Activated CD4-positive, alpha-beta memory T cell treated with anti-CD3 and anti-CD28 coated beads, Interleukin-2, amount 10 ng/mL, durations not matched to agents 7 days and 5 days (primary cell): ENCODE results near the gene FAM200C. TPM values are rescaled to one million over a fixed set of nuclear protein-coding genes. Genes with fewer than 3 reads are reported as not detected.

Experiments used
- CTCF ChIA-PET: fragments of 350-600 bp; sonication (Branson Sonifier 250); formaldehyde crosslinking; loops from one replicate; lab custom pipeline; 2021; ENCODE audit warnings: antibody characterized with exemption, inconsistent platforms; lab: Charles Lee
- POLR2A ChIA-PET: fragments of 350-600 bp; sonication (Branson Sonifier 250); formaldehyde crosslinking; loops from one replicate; lab custom pipeline; 2021; ENCODE audit warnings: antibody characterized with exemption; lab: Charles Lee
- DNase-seq: peaks from one replicate; pipeline ENCODE4 v3.0.0-alpha.2; 2020
- H3K27ac Mint-ChIP-seq: one replicate; pipeline ENCODE4 v1.8.0; 2021; ENCODE audit warnings: mild to moderate bottlenecking, mixed read lengths
- H3K27me3 Mint-ChIP-seq: one replicate; pipeline ENCODE4 v1.8.0; 2021; ENCODE audit warnings: mixed read lengths
- H3K36me3 Mint-ChIP-seq: one replicate; pipeline ENCODE4 v1.8.0; 2021; ENCODE audit warnings: low read depth, mixed read lengths
- H3K4me1 Mint-ChIP-seq: one replicate; pipeline ENCODE4 v1.8.0; 2021; ENCODE audit warnings: mixed read lengths
- H3K4me3 Mint-ChIP-seq: one replicate; pipeline ENCODE4 v1.8.0; 2021; ENCODE audit warnings: mild to moderate bottlenecking, mixed read lengths
- H3K9me3 Mint-ChIP-seq: one replicate; pipeline ENCODE4 v1.8.0; 2021; ENCODE audit warnings: mixed read lengths
- total RNA-seq, 2 experiments: library from RNA; stranded (reverse); gene quantifications; one replicate each; pipeline ENCODE4 v1.2.3, GENCODE V29; 2021

FAM200C gene
- total RNA-seq, 2 experiments from 2014 or later = 0.95 to 1.0 TPM

DNA sequence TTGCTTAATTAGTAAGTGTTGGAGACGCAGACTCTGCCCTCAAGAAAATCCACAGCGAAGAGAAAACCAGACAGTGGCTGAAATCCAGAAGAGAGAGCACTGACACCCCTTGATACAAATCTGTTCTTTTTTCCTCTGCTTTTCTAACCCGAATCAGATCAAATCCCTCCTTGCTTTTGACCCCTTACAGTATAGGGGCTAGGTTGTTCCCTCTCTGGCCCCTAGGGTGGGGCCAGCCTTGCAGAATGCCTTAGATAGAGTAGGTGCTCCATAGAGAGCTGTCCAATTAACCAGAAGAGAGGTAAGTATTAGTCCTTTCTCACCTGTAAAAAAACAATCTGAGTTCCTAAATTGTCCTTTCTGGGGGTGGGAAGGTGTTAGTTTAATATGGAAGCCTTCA lies 39.5 kb downstream of the FAM200C start:
- Mint-ChIP-seq H3K27me3 (peaks cover 5% of the 10 kb centered on the region), H3K9me3 (no peaks in the 10 kb centered on the region), H3K4me1 (no peaks in the 10 kb centered on the region), H3K27ac (no peak overlapping the region), H3K4me3 (no peak overlapping the region), H3K36me3 (no peaks in the 10 kb centered on the region)
- CTCF ChIA-PET = interaction anchor here (0.5 to 0.9 kb wide), 2 partner anchors 15 to 845 kb away, joined by 3 to 4 read pairs; no protein-coding TSS in a partner anchor
- DNase-seq = no peak
- POLR2A ChIA-PET = interaction anchor here (1.3 kb wide), 1 partner anchor 59 kb away, joined by 3 read pairs; the partner anchor contains the start of gene SLU7

DNA sequence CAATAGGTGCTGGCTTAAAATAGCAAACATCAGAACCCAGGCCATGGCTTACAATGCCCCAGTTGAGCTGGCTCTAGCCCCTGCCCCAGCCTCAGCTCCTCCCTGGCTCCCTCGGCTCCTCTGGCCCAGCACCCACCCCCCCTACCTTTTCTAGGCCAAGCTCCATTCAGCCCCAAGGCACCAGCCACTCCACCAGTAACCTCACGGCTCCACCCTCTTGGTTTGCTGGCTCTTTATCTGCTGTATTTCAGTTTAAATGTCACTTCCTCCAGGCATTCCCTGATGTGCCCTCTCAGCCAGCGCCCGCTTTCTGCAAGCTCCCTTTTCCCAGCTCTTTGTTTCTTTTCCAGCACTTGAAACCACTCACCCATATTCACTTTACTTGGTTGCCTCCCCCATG lies 40.0 kb downstream of the FAM200C start:
- DNase-seq = no peak
- ChIA-PET POLR2A (interaction anchor here (1.3 kb wide), 1 partner anchor 59 kb away, joined by 3 read pairs; the partner anchor contains the start of gene SLU7), CTCF (interaction anchor here (0.5 to 0.9 kb wide), 2 partner anchors 14 to 844 kb away, joined by 3 to 4 read pairs; no protein-coding TSS in a partner anchor)
- no peaks in the 10 kb centered on the region for H3K4me1 Mint-ChIP-seq
- no peaks in the 10 kb centered on the region for H3K36me3 Mint-ChIP-seq
- H3K27me3 Mint-ChIP-seq = peaks cover 3% of the 10 kb centered on the region
- no peak overlapping the region for H3K4me3 Mint-ChIP-seq
- H3K9me3 Mint-ChIP-seq = no peaks in the 10 kb centered on the region
- no peak overlapping the region for H3K27ac Mint-ChIP-seq

DNA sequence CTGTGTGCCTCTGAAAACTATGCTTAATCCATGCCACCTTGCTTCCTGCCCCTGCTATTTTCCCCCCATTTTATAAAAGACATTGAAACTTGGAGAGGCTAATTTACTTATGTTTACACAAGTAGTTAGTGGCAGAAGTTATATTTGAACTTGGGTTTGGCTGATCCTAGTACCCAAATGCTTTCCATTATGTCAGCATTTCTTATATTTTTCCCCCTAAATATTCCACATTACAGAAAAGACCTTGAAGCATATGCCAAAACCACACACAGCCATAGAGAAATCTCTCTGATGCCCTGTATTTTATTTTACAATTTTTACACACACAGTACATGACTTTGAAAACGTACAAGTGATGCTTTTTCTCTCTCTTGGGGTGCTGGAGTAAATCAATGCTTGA lies 40.6 kb downstream of the FAM200C start:
- no peak for DNase-seq
- no peaks in the 10 kb centered on the region for H3K36me3 Mint-ChIP-seq
- H3K27ac Mint-ChIP-seq = no peak overlapping the region
- H3K4me3 Mint-ChIP-seq = no peak overlapping the region
- ChIA-PET POLR2A (no interaction called here), CTCF (interaction anchor here (0.9 kb wide), 1 partner anchor 14 kb away, joined by 3 read pairs; no protein-coding TSS in a partner anchor)
- peaks cover 3% of the 10 kb centered on the region for H3K27me3 Mint-ChIP-seq
- no peaks in the 10 kb centered on the region for H3K4me1 Mint-ChIP-seq
- H3K9me3 Mint-ChIP-seq = no peaks in the 10 kb centered on the region

DNA sequence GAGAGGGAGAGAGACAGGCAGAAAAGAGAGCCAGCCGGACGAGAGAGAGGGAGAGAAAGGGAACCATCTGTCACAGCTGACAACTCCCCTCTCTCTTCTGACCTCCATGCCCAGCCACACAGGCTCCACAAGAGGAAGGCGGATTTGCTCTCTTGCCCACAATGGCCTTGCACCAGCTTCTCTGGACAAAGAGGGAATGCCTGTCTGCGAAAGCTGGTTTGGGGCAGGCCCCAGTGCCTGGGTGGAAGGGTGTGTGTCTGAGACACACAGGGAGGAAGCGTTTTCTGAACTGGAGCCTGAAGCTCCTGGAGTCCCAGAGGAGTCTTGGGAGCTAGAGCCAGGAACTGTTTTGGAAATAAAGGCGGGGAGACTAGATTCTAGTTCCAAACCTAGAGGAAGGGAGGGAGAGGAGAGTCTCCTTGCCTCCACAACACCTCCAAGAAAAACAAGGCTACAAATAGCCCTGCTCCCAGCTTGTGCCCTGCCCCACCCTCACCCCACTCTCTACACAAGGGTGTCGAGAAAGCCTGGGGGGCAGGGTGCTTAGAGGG lies 41.9 kb downstream of the FAM200C start:
- POLR2A ChIA-PET = no interaction called here
- Mint-ChIP-seq H3K27me3 (peaks cover 3% of the 10 kb centered on the region), H3K4me3 (no peak overlapping the region), H3K9me3 (no peaks in the 10 kb centered on the region), H3K36me3 (no peaks in the 10 kb centered on the region), H3K4me1 (no peaks in the 10 kb centered on the region), H3K27ac (no peak overlapping the region)
- DNase-seq = no peak
- CTCF ChIA-PET = interaction anchor here (1.5 kb wide), 1 partner anchor 13 kb away, joined by 6 read pairs; no protein-coding TSS in a partner anchor

DNA sequence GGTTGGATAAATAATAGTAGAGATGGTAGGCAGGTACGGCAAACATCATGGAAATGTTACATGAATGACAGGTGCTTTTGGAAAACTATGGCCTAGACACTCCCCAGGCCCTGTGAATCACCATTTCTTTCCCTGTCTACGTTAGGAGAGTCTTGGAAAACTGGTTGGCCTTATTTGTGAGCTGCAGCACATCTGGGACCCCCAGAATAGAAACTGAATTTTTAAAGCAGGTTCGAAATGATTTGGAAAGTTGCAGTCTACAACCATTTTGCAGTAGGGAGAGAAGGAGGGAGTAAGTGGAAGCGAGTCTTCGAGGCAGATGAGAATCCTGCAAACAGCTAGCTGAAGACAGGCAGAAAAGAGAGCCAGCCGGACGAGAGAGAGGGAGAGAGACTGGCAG lies 42.5 kb downstream of the FAM200C start:
- Mint-ChIP-seq H3K9me3 (no peaks in the 10 kb centered on the region), H3K36me3 (no peaks in the 10 kb centered on the region), H3K27ac (no peak overlapping the region), H3K27me3 (peaks cover 3% of the 10 kb centered on the region), H3K4me1 (no peaks in the 10 kb centered on the region), H3K4me3 (no peak overlapping the region)
- ChIA-PET POLR2A (no interaction called here), CTCF (interaction anchor here (1.5 kb wide), 1 partner anchor 12 kb away, joined by 6 read pairs; no protein-coding TSS in a partner anchor)
- DNase-seq = no peak

DNA sequence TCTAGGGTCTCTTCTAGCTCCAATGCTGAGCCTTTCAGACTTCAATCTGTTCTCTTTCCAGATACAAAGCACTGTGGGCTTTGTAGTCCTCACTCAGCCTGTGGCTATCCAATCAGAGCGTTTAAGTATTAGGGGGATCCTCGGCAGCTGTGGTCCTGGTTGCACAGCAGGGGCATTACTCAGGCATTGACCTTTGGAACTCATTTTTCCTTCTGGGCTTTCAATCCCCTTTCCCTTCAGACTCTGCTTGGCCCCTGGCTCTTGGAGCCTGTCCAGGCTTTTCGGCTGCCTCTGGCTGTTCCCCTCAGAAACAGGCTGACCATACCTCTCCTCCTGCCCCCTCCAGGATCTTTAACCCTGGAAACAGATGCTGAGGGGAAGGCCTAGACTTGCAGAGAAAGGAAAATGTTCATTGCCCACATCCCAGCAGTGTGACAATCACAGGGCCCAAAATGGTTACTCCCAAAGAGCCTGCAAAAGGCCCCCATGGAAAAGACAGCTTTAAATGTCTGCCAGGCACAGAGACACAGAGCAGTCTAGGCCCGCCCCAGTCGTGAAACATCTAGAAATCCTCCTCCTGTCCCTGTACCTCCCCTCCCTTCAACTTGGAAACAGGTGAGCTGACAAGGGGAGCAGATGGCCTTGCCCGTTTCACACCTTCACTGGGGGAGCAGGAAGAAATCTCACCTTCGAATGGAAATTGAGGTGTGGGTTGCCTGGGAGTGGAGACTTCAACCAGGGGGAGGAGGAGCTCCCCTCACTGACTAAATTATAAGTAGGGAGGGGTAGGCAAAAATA lies 43.1 kb downstream of the FAM200C start:
- Mint-ChIP-seq H3K9me3 (no peaks in the 10 kb centered on the region), H3K27me3 (peaks cover 6% of the 10 kb centered on the region), H3K36me3 (no peaks in the 10 kb centered on the region), H3K4me3 (no peak overlapping the region), H3K4me1 (no peaks in the 10 kb centered on the region), H3K27ac (no peak overlapping the region)
- CTCF ChIA-PET = interaction anchor here (1.5 kb wide), 1 partner anchor 11 kb away, joined by 6 read pairs; no protein-coding TSS in a partner anchor
- POLR2A ChIA-PET = no interaction called here
- no peak for DNase-seq

DNA sequence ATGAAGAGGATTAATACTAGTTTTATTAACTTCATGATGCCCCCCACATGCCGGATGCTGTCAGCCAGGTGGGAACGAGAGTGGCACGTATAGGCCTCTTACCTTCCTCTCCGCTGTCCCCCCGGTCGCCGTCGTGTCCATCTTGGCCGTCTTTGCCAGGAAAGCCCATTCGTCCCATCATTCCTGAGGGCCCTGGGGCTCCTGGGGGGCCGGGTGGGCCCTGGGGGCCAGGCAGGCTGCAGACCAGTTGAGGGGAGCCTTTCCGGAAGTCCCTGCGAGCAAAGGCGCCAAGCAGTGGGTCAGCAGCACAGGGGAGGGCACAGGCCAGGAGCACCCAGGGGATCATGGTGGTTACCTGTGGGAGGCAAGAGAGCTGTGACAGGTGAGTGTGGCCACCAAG lies 45.2 kb downstream of the FAM200C start:
- POLR2A ChIA-PET = no interaction called here
- CTCF ChIA-PET = no interaction called here
- Mint-ChIP-seq H3K4me3 (no peak overlapping the region), H3K27me3 (peaks cover 3% of the 10 kb centered on the region), H3K4me1 (no peaks in the 10 kb centered on the region), H3K9me3 (no peaks in the 10 kb centered on the region), H3K36me3 (no peaks in the 10 kb centered on the region), H3K27ac (no peak overlapping the region)
- no peak for DNase-seq

DNA sequence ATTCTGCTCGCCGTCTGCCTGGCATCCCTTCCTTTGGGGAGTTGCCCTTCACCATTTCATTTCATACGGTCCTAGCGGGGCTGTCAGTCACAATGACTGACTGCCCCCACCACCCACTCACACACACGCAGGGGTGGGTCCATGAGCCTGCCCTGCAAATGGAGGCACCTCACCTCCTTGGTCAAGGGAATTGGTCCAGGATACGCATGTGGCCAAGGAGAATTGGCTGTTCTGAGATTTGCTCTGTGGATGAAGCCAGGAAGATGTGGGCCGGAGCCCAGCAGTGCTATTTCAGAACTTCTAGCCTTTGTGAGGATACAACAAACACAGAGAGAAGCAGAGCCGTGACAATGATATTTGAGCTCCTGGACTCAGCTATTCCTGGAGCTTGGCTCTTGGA lies 46.5 kb downstream of the FAM200C start:
- no peaks in the 10 kb centered on the region for H3K9me3 Mint-ChIP-seq
- H3K4me1 Mint-ChIP-seq = no peaks in the 10 kb centered on the region
- ChIA-PET POLR2A (no interaction called here), CTCF (interaction anchor here (0.8 kb wide), 1 partner anchor 8 kb away, joined by 4 read pairs; no protein-coding TSS in a partner anchor)
- DNase-seq = no peak
- no peak overlapping the region for H3K4me3 Mint-ChIP-seq
- no peaks in the 10 kb centered on the region for H3K36me3 Mint-ChIP-seq
- peaks cover 3% of the 10 kb centered on the region for H3K27me3 Mint-ChIP-seq
- no peak overlapping the region for H3K27ac Mint-ChIP-seq

DNA sequence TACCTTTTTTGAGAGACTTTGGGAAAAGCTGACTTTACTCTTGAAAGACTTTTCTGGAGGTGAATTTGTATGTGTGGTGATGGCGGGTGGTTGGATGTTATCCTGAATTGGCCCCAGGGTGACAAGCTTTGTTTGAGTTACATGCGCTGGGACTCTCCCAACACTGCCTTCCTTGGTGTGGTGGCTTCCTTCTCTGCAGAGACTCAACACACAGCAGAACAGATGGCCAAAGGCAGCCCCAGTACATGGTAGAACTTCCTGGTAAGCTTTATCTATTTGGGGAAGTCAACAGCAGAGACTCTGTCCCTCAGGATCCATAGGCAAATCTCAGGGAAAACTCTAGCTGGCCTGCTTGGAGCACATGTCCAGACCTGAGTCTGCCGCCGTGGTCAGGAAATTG lies 47.5 kb downstream of the FAM200C start:
- ChIA-PET CTCF (interaction anchor here (0.9 to 1.5 kb wide), 3 partner anchors 8 to 331 kb away, joined by 3 to 4 read pairs (median 3); no protein-coding TSS in a partner anchor), POLR2A (interaction anchor here (1.0 kb wide), 1 partner anchor 330 kb away, joined by 3 read pairs; no protein-coding TSS in a partner anchor)
- H3K36me3 Mint-ChIP-seq = no peaks in the 10 kb centered on the region
- peaks cover 3% of the 10 kb centered on the region for H3K27me3 Mint-ChIP-seq
- DNase-seq = no peak
- no peak overlapping the region for H3K4me3 Mint-ChIP-seq
- no peak overlapping the region for H3K27ac Mint-ChIP-seq
- no peaks in the 10 kb centered on the region for H3K9me3 Mint-ChIP-seq
- H3K4me1 Mint-ChIP-seq = no peaks in the 10 kb centered on the region

DNA sequence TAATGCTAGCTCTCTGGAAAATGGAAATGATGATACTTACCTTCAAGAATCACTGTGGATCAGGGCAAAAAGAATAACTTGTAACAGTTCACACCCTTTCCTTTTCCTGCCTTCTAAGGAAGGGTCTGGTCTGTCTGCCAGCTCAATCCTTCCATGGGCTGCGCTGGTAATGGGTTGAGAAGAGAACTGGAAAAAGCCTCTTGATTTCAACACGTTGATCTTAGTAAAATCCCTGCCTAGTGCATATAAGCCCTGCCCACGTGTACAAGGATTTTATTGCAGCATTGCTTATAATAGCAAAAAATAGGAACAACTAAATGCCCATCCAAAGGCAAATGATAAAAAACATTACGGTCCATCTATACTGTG lies 49.9 kb downstream of the FAM200C start:
- no peak for DNase-seq
- H3K4me3 Mint-ChIP-seq = no peak overlapping the region
- ChIA-PET POLR2A (no interaction called here), CTCF (no interaction called here)
- no peaks in the 10 kb centered on the region for H3K9me3 Mint-ChIP-seq
- H3K36me3 Mint-ChIP-seq = no peaks in the 10 kb centered on the region
- H3K27ac Mint-ChIP-seq = no peak overlapping the region
- H3K27me3 Mint-ChIP-seq = peaks cover 3% of the 10 kb centered on the region
- H3K4me1 Mint-ChIP-seq = no peaks in the 10 kb centered on the region

DNA sequence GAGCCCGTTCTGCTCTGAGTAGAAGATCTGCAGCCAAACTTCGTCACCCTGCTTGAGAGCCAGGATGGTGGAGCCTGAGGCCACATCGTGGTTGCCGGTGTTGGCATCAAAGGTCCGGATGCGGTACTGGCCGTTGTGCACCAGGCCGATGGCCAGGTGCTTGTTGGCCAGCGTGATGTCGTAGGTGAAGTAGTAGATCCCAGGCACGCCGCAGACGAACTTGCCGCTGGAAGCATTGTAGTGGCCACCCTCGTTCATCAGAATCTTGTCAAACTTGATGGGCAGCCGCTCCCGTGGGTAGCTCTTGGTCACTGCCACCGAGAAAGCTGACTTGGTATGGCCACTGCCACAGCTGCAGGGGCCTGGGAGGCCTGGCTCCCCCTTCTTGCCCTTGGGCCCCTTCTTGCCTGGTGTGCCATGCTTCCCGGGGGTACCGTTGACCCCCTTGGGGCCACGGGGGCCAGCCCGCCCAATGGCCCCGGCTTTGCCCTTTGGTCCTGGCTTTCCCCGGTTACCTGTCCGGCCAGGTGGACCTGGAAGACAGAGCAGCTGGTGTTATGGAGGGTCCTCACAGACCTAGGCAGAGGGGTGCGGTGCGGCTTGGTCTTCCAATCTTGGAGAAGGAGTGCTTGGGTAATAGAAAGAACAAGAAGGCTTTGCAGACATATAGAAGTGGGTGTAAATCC lies 50.5 kb downstream of the FAM200C start:
- no peak overlapping the region for H3K27ac Mint-ChIP-seq
- H3K27me3 Mint-ChIP-seq = peaks cover 3% of the 10 kb centered on the region
- ChIA-PET POLR2A (no interaction called here), CTCF (no interaction called here)
- H3K9me3 Mint-ChIP-seq = no peaks in the 10 kb centered on the region
- no peaks in the 10 kb centered on the region for H3K36me3 Mint-ChIP-seq
- no peak for DNase-seq
- H3K4me3 Mint-ChIP-seq = no peak overlapping the region
- no peaks in the 10 kb centered on the region for H3K4me1 Mint-ChIP-seq

DNA sequence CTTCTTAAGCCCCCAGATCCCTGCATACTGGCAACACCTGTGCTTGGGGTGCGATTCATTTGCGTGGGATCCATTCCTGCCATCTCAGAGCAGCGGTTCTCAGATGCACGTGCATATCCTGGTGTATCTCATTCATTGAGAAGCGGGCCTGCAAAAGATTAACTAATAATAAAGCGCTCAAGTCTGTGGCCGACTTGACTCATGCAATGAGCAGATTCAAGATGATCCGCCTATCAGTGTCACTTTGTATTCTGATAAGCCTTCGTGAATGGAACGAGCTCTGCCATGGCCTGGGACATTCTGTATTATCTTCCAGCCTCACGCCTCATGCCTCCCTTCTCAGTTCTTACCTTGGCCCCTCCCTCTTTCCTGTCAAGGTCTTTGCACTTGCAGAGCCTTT lies 51.8 kb downstream of the FAM200C start:
- H3K4me3 Mint-ChIP-seq = no peak overlapping the region
- H3K4me1 Mint-ChIP-seq = no peaks in the 10 kb centered on the region
- peaks cover 5% of the 10 kb centered on the region for H3K27me3 Mint-ChIP-seq
- H3K9me3 Mint-ChIP-seq = no peaks in the 10 kb centered on the region
- H3K27ac Mint-ChIP-seq = no peak overlapping the region
- POLR2A ChIA-PET = no interaction called here
- H3K36me3 Mint-ChIP-seq = no peaks in the 10 kb centered on the region
- no peak for DNase-seq
- CTCF ChIA-PET = interaction anchor here (0.6 to 0.9 kb wide), 4 partner anchors 10 to 326 kb away, joined by 3 to 4 read pairs (median 4); no protein-coding TSS in a partner anchor

DNA sequence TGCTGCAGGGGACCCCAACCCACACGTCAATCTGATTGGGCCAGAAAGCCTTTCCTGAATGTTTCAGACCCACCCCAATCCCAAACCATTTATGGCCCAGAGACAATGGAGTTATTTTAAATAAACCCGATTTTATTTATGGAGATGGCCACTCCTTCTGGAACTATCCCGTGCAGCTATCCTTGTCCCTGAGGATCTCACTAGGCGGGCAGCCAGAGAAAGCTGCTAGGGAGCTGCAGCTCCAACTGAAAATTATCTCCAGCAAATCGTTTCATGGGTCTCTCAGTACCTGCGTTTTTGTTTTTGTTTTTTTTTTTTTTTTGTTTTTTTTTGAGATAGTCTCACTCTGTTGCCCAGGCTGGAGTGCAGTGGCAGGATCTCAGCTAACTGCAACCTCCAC lies 52.4 kb downstream of the FAM200C start:
- no peak for DNase-seq
- peaks cover 5% of the 10 kb centered on the region for H3K27me3 Mint-ChIP-seq
- ChIA-PET CTCF (interaction anchor here (0.9 to 5.1 kb wide), 4 partner anchors 10 to 326 kb away, joined by 3 to 42 read pairs (median 4); partner anchors contain the start of gene C1QTNF2), POLR2A (no interaction called here)
- H3K4me1 Mint-ChIP-seq = no peaks in the 10 kb centered on the region
- H3K36me3 Mint-ChIP-seq = no peaks in the 10 kb centered on the region
- no peaks in the 10 kb centered on the region for H3K9me3 Mint-ChIP-seq
- no peak overlapping the region for H3K4me3 Mint-ChIP-seq
- no peak overlapping the region for H3K27ac Mint-ChIP-seq
